Measurements from ENCODE around the gene NRL. TPM values are rescaled to one million over a fixed set of nuclear protein-coding genes. Genes with fewer than 3 reads are reported as not detected.

The NRL gene
- total RNA-seq, 2 experiments from 2014 or later: 2.1 to 2.4 TPM

- Mint-ChIP-seq H3K9me3 (no peaks in the 10 kb centered on the region), H3K27ac (no peak overlapping the region), H3K4me3 (no peak overlapping the region), H3K4me1 (peaks cover 33% of the 10 kb centered on the region), H3K36me3 (ENCODE audit: low read depth) (peaks cover 76% of the 10 kb centered on the region), H3K27me3 (no peaks in the 10 kb centered on the region)
- ChIA-PET POLR2A (interaction anchor here (12.4 kb wide), 1 partner anchor 19 kb away, joined by 448 read pairs; the partner anchor contains the start of genes EMC9, FITM1, PSME1 and PSME2), CTCF (interaction anchor here (1.2 to 2.0 kb wide), 2 partner anchors 24 to 62 kb away, joined by 3 to 4 read pairs; no protein-coding TSS in a partner anchor)
- no peak for DNase-seq
Observed at GRCh38 chr14:24119691-24120090, 4.9 kb upstream of the NRL start.

- DNase-seq: no peak
- Mint-ChIP-seq H3K4me1 (peaks cover 33% of the 10 kb centered on the region), H3K4me3 (no peak overlapping the region), H3K27ac (no peak overlapping the region), H3K36me3 (ENCODE audit: low read depth) (peaks cover 57% of the 10 kb centered on the region), H3K9me3 (no peaks in the 10 kb centered on the region), H3K27me3 (no peaks in the 10 kb centered on the region)
- CTCF ChIA-PET: interaction anchor here (1.3 to 4.5 kb wide), 3 partner anchors 27 to 216 kb away, joined by 4 to 35 read pairs (median 5); partner anchors contain the start of gene IRF9
- POLR2A ChIA-PET: interaction anchor here (1.4 to 12.4 kb wide), 6 partner anchors 10 to 44 kb away, joined by 3 to 448 read pairs (median 68); partner anchors contain the start of genes EMC9, FITM1, IRF9 and PCK2
Observed at GRCh38 chr14:24117179-24117578, 2.4 kb upstream of the NRL start.

DNA sequence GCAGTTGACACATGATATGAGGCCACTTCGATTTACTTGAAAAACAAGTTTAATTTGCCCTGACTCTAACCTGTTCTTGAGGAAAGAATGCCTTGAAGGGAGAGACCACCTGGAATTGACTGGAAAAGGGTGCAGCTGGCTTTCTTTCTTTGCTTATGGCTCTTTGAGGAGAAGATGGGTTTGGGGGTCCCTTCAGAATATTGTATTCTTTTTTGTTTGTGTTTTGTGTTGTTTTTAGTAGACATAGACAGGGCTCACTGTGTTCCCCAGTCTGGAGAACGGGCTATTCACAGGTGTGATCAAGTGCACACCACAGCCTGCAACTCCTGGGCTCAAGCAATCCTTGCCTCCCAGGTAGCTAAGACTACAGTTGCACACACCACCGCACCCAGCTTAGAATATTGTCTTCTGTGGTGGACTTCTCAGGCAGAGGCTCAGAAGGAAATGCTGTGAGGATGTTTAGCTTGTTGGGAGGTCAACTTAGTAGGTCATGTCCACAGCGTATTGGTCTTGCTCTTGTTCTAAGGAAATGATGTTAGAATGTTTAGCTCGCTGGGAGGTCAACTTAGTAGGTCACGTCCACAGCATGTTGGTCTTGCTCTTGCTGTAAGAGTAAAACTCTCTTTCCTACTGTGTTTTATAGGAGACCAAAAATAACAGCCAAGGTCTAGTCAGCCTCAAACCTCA is 1.5 kb upstream of the NRL start:
- ChIA-PET CTCF (interaction anchor here (0.6 to 4.5 kb wide), 8 partner anchors 22 to 1351 kb away, joined by 3 to 39 read pairs (median 11); partner anchors contain the start of genes CIDEB, IRF9 and PCK2), POLR2A (interaction anchor here (1.2 to 12.4 kb wide), 8 partner anchors 10 to 314 kb away, joined by 6 to 448 read pairs (median 30); partner anchors contain the start of genes CBLN3, CHMP4A, EMC9 and FITM1)
- peak overlapping the region; percentile 100 for H3K27ac Mint-ChIP-seq
- no peak for DNase-seq
- H3K27me3 Mint-ChIP-seq: no peaks in the 10 kb centered on the region
- H3K4me1 Mint-ChIP-seq: peaks cover 33% of the 10 kb centered on the region
- no peaks in the 10 kb centered on the region for H3K9me3 Mint-ChIP-seq
- peak overlapping the region; percentile 98 for H3K4me3 Mint-ChIP-seq
- H3K36me3 Mint-ChIP-seq (ENCODE audit: low read depth): peaks cover 52% of the 10 kb centered on the region

- CTCF ChIA-PET: interaction anchor here (0.6 to 4.5 kb wide), 19 partner anchors 9 to 1350 kb away, joined by 3 to 39 read pairs (median 8); partner anchors contain the start of genes CARMIL3, CIDEB, EMC9 and IRF9
Observed at GRCh38 chr14:24115422-24116127, 826 bp upstream of the NRL start.

DNA sequence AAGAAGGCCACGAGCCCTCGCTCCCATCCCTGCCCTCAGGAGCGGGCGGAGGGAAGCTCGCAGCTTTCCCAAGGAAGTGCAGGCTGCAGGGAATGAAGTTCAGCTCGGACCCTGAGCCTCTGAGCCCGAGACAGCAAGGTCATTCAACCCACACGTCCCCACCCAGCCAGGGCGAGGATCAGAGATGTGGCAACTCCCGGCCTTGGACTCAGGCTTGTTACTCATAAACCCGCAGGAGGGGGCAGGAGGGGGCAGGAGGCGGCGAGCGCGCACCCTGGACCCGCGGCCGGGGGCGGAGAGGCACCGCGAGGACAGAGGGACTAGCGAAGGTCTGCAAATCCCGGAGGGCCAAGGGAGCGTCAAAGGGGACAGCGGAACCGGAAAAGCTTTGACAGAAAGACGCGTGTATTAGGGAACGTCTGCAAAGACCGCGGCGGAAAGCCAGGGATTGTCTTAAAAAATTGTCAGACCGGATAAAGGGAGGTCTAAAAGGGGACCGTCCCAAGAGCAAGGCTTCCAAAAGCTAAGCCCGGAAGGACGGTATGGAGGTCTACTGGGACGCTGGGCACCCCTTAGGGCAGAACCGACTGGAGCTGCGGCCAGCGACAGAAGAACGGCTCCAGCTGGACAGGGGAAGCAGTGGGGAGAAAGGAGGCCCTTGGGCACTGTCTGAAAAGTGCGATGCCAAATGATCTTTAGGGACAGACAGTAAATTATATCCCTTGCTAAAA is 783 bp downstream of the NRL start:
- peaks cover 34% of the 10 kb centered on the region for H3K36me3 Mint-ChIP-seq (ENCODE audit: low read depth)
- H3K4me3 Mint-ChIP-seq: peak overlapping the region; percentile 98
- peaks cover 48% of the 10 kb centered on the region for H3K4me1 Mint-ChIP-seq
- peak; percentile 86 for DNase-seq
- no peaks in the 10 kb centered on the region for H3K9me3 Mint-ChIP-seq
- H3K27me3 Mint-ChIP-seq: no peaks in the 10 kb centered on the region
- ChIA-PET CTCF (interaction anchor here (0.5 to 4.5 kb wide), 23 partner anchors 12 to 793 kb away, joined by 3 to 39 read pairs (median 7); partner anchors contain the start of genes CARMIL3, CIDEB, DHRS4 and EMC9), POLR2A (interaction anchor here (0.8 to 12.4 kb wide), 44 partner anchors 9 to 323 kb away, joined by 3 to 448 read pairs (median 6); partner anchors contain the start of genes CARMIL3, CBLN3, CHMP4A and CIDEB)
- H3K27ac Mint-ChIP-seq: peak overlapping the region; percentile 100

More at GRCh38 chr14:24115422-24116127, 826 bp upstream of the NRL start:
- no peak for DNase-seq
- Mint-ChIP-seq H3K27ac (peak overlapping the region; percentile 100), H3K27me3 (no peaks in the 10 kb centered on the region), H3K4me1 (peaks cover 39% of the 10 kb centered on the region), H3K36me3 (ENCODE audit: low read depth) (peaks cover 45% of the 10 kb centered on the region), H3K4me3 (peak overlapping the region; percentile 98), H3K9me3 (no peaks in the 10 kb centered on the region)
- POLR2A ChIA-PET: interaction anchor here (0.9 to 12.4 kb wide), 28 partner anchors 9 to 326 kb away, joined by 3 to 448 read pairs (median 10); partner anchors contain the start of genes CARMIL3, CBLN3, CHMP4A and EMC9

DNA sequence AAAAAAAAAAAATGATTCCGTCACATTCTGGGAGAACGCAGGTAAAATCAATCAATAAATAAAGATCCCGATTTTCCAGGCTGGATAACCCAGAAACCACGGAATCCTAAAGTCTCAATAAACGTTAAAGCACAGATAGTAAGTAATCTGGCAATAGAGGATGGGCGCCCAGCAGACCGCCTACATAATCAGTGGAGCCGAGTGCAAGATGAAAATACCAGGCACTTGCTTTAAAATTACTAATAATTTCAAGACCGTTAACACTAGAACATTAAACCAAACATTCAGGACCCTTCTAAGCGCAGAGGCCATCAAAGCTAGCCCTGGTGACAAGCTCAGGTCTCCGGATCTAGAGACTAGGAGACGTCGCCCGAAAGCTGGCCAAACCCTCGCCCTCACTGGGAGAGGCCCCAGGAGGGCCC is 1.4 kb downstream of the NRL start:
- ChIA-PET CTCF (interaction anchor here (0.8 to 4.5 kb wide), 12 partner anchors 19 to 793 kb away, joined by 3 to 39 read pairs (median 10); partner anchors contain the start of genes DHRS4, EMC9, IRF9 and PCK2), POLR2A (interaction anchor here (0.6 to 12.4 kb wide), 31 partner anchors 8 to 317 kb away, joined by 3 to 448 read pairs (median 9); partner anchors contain the start of genes CARMIL3, CBLN3, CHMP4A and CIDEB)
- Mint-ChIP-seq H3K27ac (peak overlapping the region; percentile 100), H3K9me3 (no peaks in the 10 kb centered on the region), H3K27me3 (no peaks in the 10 kb centered on the region), H3K36me3 (ENCODE audit: low read depth) (peaks cover 28% of the 10 kb centered on the region), H3K4me3 (peak overlapping the region; percentile 98), H3K4me1 (peaks cover 51% of the 10 kb centered on the region)
- DNase-seq: no peak

DNA sequence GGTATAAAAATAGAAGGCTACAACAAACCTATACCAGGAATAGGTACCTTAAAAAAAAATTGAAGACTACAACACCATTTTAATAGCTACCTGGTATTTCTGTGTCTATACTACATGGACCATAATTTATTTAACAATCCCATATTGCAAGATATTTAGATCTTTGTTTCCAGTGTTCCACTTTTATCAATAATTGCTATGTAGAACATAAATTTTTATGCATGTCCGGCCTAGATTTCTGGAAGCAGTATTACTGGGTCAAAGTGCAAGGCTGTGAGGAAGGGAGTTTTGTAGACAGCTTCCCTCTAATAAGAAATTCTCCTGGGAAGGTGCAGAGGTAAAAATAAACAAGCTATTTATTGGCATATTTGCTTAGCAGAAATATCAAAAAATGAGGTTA is 4.2 kb downstream of the NRL start:
- H3K27ac Mint-ChIP-seq: no peak overlapping the region
- CTCF ChIA-PET: interaction anchor here (0.8 to 9.8 kb wide), 10 partner anchors 16 to 321 kb away, joined by 3 to 254 read pairs (median 5); partner anchors contain the start of genes EMC9, IRF9, PCK2 and PSME1
- H3K36me3 Mint-ChIP-seq (ENCODE audit: low read depth): peaks cover 4% of the 10 kb centered on the region
- DNase-seq: no peak
- H3K27me3 Mint-ChIP-seq: no peaks in the 10 kb centered on the region
- peaks cover 47% of the 10 kb centered on the region for H3K4me1 Mint-ChIP-seq
- no peak overlapping the region for H3K4me3 Mint-ChIP-seq
- H3K9me3 Mint-ChIP-seq: no peaks in the 10 kb centered on the region
- POLR2A ChIA-PET: interaction anchor here (0.7 to 8.2 kb wide), 10 partner anchors 15 to 58 kb away, joined by 3 to 149 read pairs (median 6); partner anchors contain the start of genes EMC9, IRF9, PCK2 and PSME1

DNA sequence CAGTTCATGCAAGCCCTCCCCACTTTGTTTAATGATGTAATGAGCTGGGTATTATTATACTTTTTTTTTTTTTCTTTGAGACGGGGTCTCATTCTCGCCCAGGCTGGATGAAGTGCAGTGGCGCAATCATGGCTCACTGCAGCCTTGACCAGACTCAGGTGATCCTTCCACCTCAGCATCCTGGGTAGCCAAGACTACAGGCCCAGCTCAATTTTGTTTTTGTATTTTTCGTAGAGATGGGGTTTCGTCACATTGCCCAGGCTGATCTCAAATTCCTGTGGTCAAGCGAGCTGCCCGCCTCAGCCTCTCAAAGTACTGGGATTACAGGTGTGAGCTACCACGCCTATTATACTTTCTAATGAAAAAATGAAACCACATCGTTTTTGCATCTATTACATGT is 4.7 kb downstream of the NRL start:
- Mint-ChIP-seq H3K27me3 (no peaks in the 10 kb centered on the region), H3K9me3 (no peaks in the 10 kb centered on the region), H3K27ac (no peak overlapping the region), H3K4me1 (peaks cover 43% of the 10 kb centered on the region), H3K4me3 (no peak overlapping the region), H3K36me3 (ENCODE audit: low read depth) (peaks cover 3% of the 10 kb centered on the region)
- no peak for DNase-seq
- ChIA-PET CTCF (interaction anchor here (0.8 to 9.8 kb wide), 11 partner anchors 16 to 321 kb away, joined by 3 to 254 read pairs (median 5); partner anchors contain the start of genes EMC9, IRF9, PCK2 and PSME1), POLR2A (interaction anchor here (0.6 to 8.2 kb wide), 12 partner anchors 14 to 1608 kb away, joined by 3 to 149 read pairs (median 4); partner anchors contain the start of genes EMC9, IRF9, PCK2 and PSME1)

GRCh38 chr14:24108336-24108874 is 6.3 kb downstream of the NRL start:
- H3K27me3 Mint-ChIP-seq: no peaks in the 10 kb centered on the region
- ChIA-PET CTCF (interaction anchor here (0.6 to 9.8 kb wide), 36 partner anchors 10 to 476 kb away, joined by 3 to 254 read pairs (median 5); partner anchors contain the start of genes CARMIL3, CIDEB, EMC9 and IRF9), POLR2A (interaction anchor here (0.5 to 8.2 kb wide), 20 partner anchors 8 to 566 kb away, joined by 3 to 149 read pairs (median 7); partner anchors contain the start of genes CARMIL3, CHMP4A, EMC9 and IRF9)
- peaks cover 18% of the 10 kb centered on the region for H3K36me3 Mint-ChIP-seq (ENCODE audit: low read depth)
- H3K27ac Mint-ChIP-seq: peak overlapping the region; percentile 98
- H3K4me3 Mint-ChIP-seq: peak overlapping the region; percentile 8
- no peak for DNase-seq
- H3K9me3 Mint-ChIP-seq: no peaks in the 10 kb centered on the region
- H3K4me1 Mint-ChIP-seq: peaks cover 43% of the 10 kb centered on the region

DNA sequence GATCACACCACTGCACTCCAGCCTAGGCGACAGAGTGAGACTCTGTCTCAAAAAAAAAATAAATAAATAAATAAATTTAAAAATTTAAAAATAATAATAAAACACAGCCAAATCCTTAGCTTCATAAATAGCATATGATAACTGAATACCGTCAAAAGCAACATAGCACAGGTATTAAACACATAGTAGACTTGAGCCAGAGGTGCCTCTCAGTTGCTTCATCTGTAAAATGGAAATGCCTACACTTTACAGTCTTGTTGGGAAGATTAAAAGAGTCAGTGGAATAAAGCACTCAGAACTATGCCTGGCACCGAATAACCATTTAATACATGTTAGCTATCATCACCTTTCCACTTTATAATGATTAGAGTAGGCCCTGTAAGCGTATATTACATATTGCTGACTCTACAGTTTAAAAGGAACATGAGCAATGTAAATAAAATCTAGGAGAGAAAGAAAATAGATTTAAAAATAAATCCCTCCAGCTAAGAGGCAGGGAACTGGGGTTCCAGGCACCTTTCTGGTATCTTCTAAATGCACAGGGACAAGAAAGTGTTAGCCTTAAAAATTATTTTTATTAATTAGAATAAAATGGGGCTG is 8.0 kb downstream of the NRL start:
- CTCF ChIA-PET: interaction anchor here (1.1 to 9.8 kb wide), 6 partner anchors 13 to 99 kb away, joined by 3 to 254 read pairs (median 15); partner anchors contain the start of genes IRF9 and PCK2
- no peak overlapping the region for H3K4me3 Mint-ChIP-seq
- H3K4me1 Mint-ChIP-seq: peaks cover 43% of the 10 kb centered on the region

More for the DNA sequence above, 8.0 kb downstream of the NRL start:
- no peak for DNase-seq
- H3K27ac Mint-ChIP-seq: no peak overlapping the region
- peaks cover 31% of the 10 kb centered on the region for H3K36me3 Mint-ChIP-seq (ENCODE audit: low read depth)
- H3K27me3 Mint-ChIP-seq: no peaks in the 10 kb centered on the region
- POLR2A ChIA-PET: interaction anchor here (1.2 to 8.2 kb wide), 10 partner anchors 11 to 54 kb away, joined by 3 to 149 read pairs (median 10); partner anchors contain the start of genes EMC9, IRF9, PCK2 and PSME1
- no peaks in the 10 kb centered on the region for H3K9me3 Mint-ChIP-seq
